ENCODE data around the gene S1PR4. TPM values are rescaled to one million over a fixed set of nuclear protein-coding genes. Genes with fewer than 3 reads are reported as not detected.

The S1PR4 gene
- total RNA-seq, 1 experiment from 2014 or later: 0.26 TPM

DNA sequence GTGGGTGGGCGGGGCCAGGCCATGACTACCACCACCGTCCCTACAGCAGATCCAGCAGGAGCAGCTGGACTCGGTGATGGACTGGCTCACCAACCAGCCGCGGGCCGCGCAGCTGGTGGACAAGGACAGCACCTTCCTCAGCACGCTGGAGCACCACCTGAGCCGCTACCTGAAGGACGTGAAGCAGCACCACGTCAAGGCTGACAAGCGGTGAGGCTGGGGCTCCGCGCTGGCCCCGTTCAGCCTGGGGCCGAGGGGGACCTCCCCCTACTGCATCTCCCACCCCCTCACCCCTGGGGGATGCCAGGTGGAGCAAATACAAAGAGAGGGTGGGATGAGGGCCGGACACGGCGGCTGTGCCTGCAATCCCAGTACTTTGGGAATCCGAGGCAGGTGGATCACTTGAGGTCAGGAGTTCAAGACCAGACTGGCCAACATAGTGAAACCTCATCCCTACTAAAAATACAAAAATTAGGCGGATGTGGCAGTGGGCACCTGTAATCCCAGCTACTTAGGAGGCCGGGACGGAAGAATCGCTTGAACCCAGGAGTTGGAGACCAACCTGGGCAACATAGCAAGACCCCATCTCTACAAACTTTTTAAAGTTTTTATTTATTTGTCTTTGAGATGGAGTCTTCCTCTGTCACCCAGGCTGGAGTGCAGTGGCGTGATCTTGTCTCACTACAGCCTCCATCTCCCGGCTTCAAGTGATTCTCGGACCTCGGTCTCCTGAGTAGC lies 27.8 kb downstream of the S1PR4 start:
- CTCF ChIA-PET: no interaction called here
- BruUV-seq (replicated peaks): no TSS peak

DNA sequence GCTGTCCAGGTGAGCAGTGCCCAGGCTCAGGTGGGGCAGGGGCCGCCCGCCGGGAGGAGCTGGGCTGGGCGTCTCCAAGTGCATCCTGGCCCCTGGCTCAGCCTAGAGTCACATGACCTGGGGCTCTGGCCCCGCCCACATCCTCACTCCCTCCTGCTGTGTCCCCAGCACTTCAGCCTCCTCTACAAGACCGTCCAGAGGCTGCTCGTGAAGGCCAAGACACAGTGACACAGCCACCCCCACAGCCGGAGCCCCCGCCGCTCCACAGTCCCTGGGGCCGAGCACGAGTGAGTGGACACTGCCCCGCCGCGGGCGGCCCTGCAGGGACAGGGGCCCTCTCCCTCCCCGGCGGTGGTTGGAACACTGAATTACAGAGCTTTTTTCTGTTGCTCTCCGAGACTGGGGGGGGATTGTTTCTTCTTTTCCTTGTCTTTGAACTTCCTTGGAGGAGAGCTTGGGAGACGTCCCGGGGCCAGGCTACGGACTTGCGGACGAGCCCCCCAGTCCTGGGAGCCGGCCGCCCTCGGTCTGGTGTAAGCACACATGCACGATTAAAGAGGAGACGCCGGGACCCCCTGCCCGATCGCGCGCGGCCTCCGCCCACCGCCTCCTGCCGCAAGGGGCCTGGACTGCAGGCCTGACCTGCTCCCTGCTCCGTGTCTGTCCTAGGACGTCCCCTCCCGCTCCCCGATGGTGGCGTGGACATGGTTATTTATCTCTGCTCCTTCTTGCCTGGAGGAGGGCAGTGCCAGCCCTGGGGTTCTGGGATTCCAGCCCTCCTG lies 29.1 kb downstream of the S1PR4 start:
- H3K4me2 ChIP-seq (ENCODE audit: low read length): no peak overlapping the region
- no TSS peak for BruUV-seq (replicated peaks)
- H3K27me3 ChIP-seq (ENCODE audit: low read length): no peaks in the 10 kb centered on the region
- no peak overlapping the region for H3K4me3 ChIP-seq (ENCODE audit: low read length)
- ChIA-PET CTCF (no interaction called here), POLR2A (ENCODE audit: unreplicated experiment) (no interaction called here)
- H4K20me1 ChIP-seq (ENCODE audit: low read length): no peaks in the 10 kb centered on the region
- no peak overlapping the region for H3K27ac ChIP-seq (ENCODE audit: low read length)
- H3K9me3 ChIP-seq (ENCODE audit: low read length): no peaks in the 10 kb centered on the region
- H3K9me2 ChIP-seq (replicated peaks; ENCODE audit: low read length): no peaks in the 10 kb centered on the region
- no peak overlapping the region for H3K9ac ChIP-seq (ENCODE audit: low read length)
- ATAC-seq: no peak
- no peaks in the 10 kb centered on the region for H3F3A ChIP-seq (ENCODE audit: low read length, unreplicated experiment)
- intact Hi-C loops (cut with micrococcal nuclease): no loop called here
- no peaks in the 10 kb centered on the region for H3K79me2 ChIP-seq (ENCODE audit: low read length)
- TF ChIP-seq EZH2phosphoT487 (IDR thresholded peaks at IDR 0.05; ENCODE audit: borderline replicate concordance, low read length) (no peak), EZH2 (IDR thresholded peaks at IDR 0.05; ENCODE audit: low read length, unreplicated experiment) (no peak)
- TF ChIP-seq, protein P1, sequence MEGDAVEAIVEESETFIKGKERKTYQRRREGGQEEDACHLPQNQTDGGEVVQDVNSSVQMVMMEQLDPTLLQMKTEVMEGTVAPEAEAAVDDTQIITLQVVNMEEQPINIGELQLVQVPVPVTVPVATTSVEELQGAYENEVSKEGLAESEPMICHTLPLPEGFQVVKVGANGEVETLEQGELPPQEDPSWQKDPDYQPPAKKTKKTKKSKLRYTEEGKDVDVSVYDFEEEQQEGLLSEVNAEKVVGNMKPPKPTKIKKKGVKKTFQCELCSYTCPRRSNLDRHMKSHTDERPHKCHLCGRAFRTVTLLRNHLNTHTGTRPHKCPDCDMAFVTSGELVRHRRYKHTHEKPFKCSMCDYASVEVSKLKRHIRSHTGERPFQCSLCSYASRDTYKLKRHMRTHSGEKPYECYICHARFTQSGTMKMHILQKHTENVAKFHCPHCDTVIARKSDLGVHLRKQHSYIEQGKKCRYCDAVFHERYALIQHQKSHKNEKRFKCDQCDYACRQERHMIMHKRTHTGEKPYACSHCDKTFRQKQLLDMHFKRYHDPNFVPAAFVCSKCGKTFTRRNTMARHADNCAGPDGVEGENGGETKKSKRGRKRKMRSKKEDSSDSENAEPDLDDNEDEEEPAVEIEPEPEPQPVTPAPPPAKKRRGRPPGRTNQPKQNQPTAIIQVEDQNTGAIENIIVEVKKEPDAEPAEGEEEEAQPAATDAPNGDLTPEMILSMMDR (conservative IDR thresholded peaks at IDR 0.05; ENCODE audit: low read depth, low read length): no peak
- no peaks in the 10 kb centered on the region; the same call in 1 of the 2 replicates for H3K36me3 ChIP-seq (ENCODE audit: low read depth, low read length)
- no peak for DNase-seq
- H2AFZ ChIP-seq (ENCODE audit: low read length): no peak overlapping the region
- H3K4me1 ChIP-seq (ENCODE audit: insufficient read depth, low read length): no peaks in the 10 kb centered on the region

More for the DNA sequence above, 27.8 kb downstream of the S1PR4 start:
- Histone ChIP-seq H3K27me3 (ENCODE audit: low read length) (no peaks in the 10 kb centered on the region), H3F3A (ENCODE audit: low read length, unreplicated experiment) (no peaks in the 10 kb centered on the region), H3K4me3 (ENCODE audit: low read length) (no peak overlapping the region), H3K36me3 (ENCODE audit: low read depth, low read length) (no peaks in the 10 kb centered on the region; the same call in 1 of the 2 replicates), H3K4me2 (ENCODE audit: low read length) (no peak overlapping the region), H3K27ac (ENCODE audit: low read length) (no peak overlapping the region), H3K9ac (ENCODE audit: low read length) (no peak overlapping the region), H3K9me3 (ENCODE audit: low read length) (no peaks in the 10 kb centered on the region), H4K20me1 (ENCODE audit: low read length) (no peaks in the 10 kb centered on the region), H3K79me2 (ENCODE audit: low read length) (no peaks in the 10 kb centered on the region), H3K4me1 (ENCODE audit: insufficient read depth, low read length) (no peaks in the 10 kb centered on the region), H2AFZ (ENCODE audit: low read length) (no peak overlapping the region), H3K9me2 (replicated peaks; ENCODE audit: low read length) (no peaks in the 10 kb centered on the region)
- intact Hi-C loops (cut with micrococcal nuclease): no loop called here
- ATAC-seq (no peak), DNase-seq (no peak)
- TF ChIP-seq EZH2 (IDR thresholded peaks at IDR 0.05; ENCODE audit: low read length, unreplicated experiment) (no peak), EZH2phosphoT487 (IDR thresholded peaks at IDR 0.05; ENCODE audit: borderline replicate concordance, low read length) (no peak)
- TF ChIP-seq, protein P1 (conservative IDR thresholded peaks at IDR 0.05; ENCODE audit: low read depth, low read length): no peak
- POLR2A ChIA-PET (ENCODE audit: unreplicated experiment): no interaction called here
